NCI-H345 treated with DMSO at 0.1 percent for 48 hours (cell line): ENCODE results near the gene SPTA1.
"Not testable (repeated sequence)": the region's sequence is repeated elsewhere in the genome, so short reads cannot be mapped to it uniquely, and the experiment has no call there.

ENCODE experiments used
- DNase-seq: peaks from one replicate; lab custom pipeline; 2025; ENCODE audit not compliant: unreplicated experiment; lab: John Stamatoyannopoulos, UW

SPTA1 gene

GRCh38 chr1:158686111-158687009, at the start of gene SPTA1:
Gene SPTA1, minus strand, starts transcription at chr1:158686715. Its CDS starts 198 bp downstream, at chr1:158686517.
- DNase-seq = no peak

GRCh38 chr1:158735848-158736247, 49.3 kb upstream of the SPTA1 start:
- no peak for DNase-seq

- no peak for DNase-seq
Measured at GRCh38 chr1:158732524-158732923, 46.0 kb upstream of the SPTA1 start.

GRCh38 chr1:158731707-158732106, 45.2 kb upstream of the SPTA1 start:
- no peak for DNase-seq

- DNase-seq = no peak
Measured at GRCh38 chr1:158730453-158730852, 43.9 kb upstream of the SPTA1 start.

- no peak for DNase-seq
Measured at GRCh38 chr1:158728510-158729225, 42.2 kb upstream of the SPTA1 start.

- DNase-seq = no peak
Measured at GRCh38 chr1:158724442-158724841, 37.9 kb upstream of the SPTA1 start.

GRCh38 chr1:158720620-158721019, 34.1 kb upstream of the SPTA1 start, which contains the start of gene OR6K3:
Gene OR6K3, minus strand, starts transcription at chr1:158720720. Its CDS starts 2,605 bp downstream, at chr1:158718115.
- DNase-seq = no peak

- DNase-seq = no peak
Measured at GRCh38 chr1:158719664-158720063, 33.1 kb upstream of the SPTA1 start.

- DNase-seq = no peak
Measured at GRCh38 chr1:158717344-158717743, 30.8 kb upstream of the SPTA1 start.

GRCh38 chr1:158716335-158716734, 29.8 kb upstream of the SPTA1 start:
- DNase-seq = no peak

- DNase-seq = no peak
Measured at GRCh38 chr1:158714754-158715153, 28.2 kb upstream of the SPTA1 start.

GRCh38 chr1:158711098-158711497, 24.6 kb upstream of the SPTA1 start:
- DNase-seq = no peak

- no peak for DNase-seq
Measured at GRCh38 chr1:158706096-158706495, 19.6 kb upstream of the SPTA1 start.

GRCh38 chr1:158700552-158700951, 14.0 kb upstream of the SPTA1 start, which contains the start of gene OR6K2:
Gene OR6K2, minus strand, starts transcription at chr1:158700652. Its CDS starts 0 bp downstream, at chr1:158700652.
- no peak for DNase-seq

GRCh38 chr1:158694596-158694995, 8.1 kb upstream of the SPTA1 start:
- no peak for DNase-seq

GRCh38 chr1:158692356-158692755, 5.8 kb upstream of the SPTA1 start:
- DNase-seq = no peak

GRCh38 chr1:158691907-158692306, 5.4 kb upstream of the SPTA1 start:
- no peak for DNase-seq

- not testable (repeated sequence) for DNase-seq
Measured at GRCh38 chr1:158691149-158691548, 4.6 kb upstream of the SPTA1 start.

GRCh38 chr1:158689875-158690274, 3.4 kb upstream of the SPTA1 start:
- no peak for DNase-seq

- DNase-seq = no peak
Measured at GRCh38 chr1:158689110-158689509, 2.6 kb upstream of the SPTA1 start.

- DNase-seq = not testable (repeated sequence)
Measured at GRCh38 chr1:158688343-158688742, 1.8 kb upstream of the SPTA1 start.
